Activated naive CD4-positive, alpha-beta T cell treated with anti-CD3 and anti-CD28 coated beads, Interleukin-2, amount 10 ng/mL, durations not matched to agents 7 days and 5 days (primary cell): ENCODE results near the gene MAN2B1.

Experiments
- CTCF ChIA-PET: fragments of 350-600 bp; sonication (Branson Sonifier 250); formaldehyde crosslinking; loops from one replicate; lab custom pipeline; 2021; ENCODE audit warnings: antibody characterized with exemption; lab: Charles Lee
- DNase-seq: peaks from one replicate; pipeline ENCODE4 v3.0.0-alpha.2; 2020
- H3K27ac Mint-ChIP-seq: one replicate; pipeline ENCODE4 v1.8.0; 2021; ENCODE audit warnings: mild to moderate bottlenecking, moderate library complexity, mixed read lengths
- H3K27me3 Mint-ChIP-seq: one replicate; pipeline ENCODE4 v1.8.0; 2021; ENCODE audit warnings: mild to moderate bottlenecking, mixed read lengths
- H3K36me3 Mint-ChIP-seq: one replicate; pipeline ENCODE4 v1.8.0; 2021; ENCODE audit warnings: mixed read lengths
- H3K4me1 Mint-ChIP-seq: one replicate; pipeline ENCODE4 v1.8.0; 2021; ENCODE audit warnings: mixed read lengths
- H3K4me3 Mint-ChIP-seq: one replicate; pipeline ENCODE4 v1.8.0; 2021; ENCODE audit warnings: mild to moderate bottlenecking, moderate library complexity, mixed read lengths
- H3K9me3 Mint-ChIP-seq: one replicate; pipeline ENCODE4 v1.8.0; 2021; ENCODE audit warnings: mixed read lengths

The MAN2B1 gene

DNA sequence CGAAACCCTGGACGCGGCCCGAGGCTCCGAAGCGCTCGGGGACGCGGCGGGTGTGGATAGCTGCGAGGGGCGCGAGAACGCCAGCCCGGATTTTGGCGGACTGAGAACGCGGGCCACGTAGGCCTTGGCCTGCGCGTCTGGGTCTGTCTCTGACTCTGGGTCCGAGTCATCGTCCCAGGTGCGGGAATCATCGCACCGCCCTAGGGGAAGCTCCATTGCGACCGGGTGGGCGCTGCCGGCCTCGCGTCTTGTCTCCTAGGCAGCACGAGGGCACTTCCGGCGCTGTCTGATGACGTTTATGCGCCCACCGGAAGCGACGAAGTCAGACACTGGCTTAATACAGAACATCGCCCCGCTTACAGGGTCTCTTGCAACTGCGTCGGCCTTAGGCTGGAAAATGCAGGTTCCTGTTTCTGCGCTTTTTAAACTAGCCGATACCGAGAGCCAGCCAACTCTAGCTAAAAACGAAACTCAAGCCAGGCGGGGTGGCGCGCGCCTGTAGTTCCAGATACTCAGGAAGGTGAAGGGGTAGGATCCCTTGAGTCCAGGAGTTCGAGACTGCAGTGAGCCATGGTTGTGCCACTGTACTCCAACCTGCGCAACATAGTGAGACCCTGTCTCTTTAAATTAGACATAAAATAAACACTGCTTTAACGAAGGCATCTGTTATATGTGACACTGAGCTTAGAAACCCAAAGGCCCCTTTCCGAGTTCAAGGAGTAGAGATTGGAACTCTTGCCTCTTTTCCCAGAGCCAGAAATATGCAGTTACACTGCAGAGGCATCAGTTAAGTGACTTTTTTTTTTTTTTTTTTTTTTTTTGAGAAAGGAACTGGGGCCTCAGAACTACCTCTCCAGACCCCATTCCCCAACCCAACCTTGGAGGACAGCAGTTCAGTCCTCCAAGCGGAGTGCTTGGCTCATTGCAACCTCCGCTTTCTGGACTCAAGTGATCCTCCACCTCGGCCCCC, 30.1 kb upstream of the MAN2B1 start, which contains the start of gene FBXW9:
TSS of gene FBXW9 (minus strand) at position 266 of the 970 bp plus-strand sequence. CDS start at position 216, 50 bp downstream.
- peak within 1 kb of the TSS; percentile 88 for H3K4me3 Mint-ChIP-seq
- H3K9me3 Mint-ChIP-seq, result no peaks in the 10 kb centered on the region
- peaks cover 12% of the 10 kb centered on the region for H3K36me3 Mint-ChIP-seq
- H3K4me1 Mint-ChIP-seq, result peaks cover 24% of the 10 kb centered on the region
- peak within 1 kb of the TSS; percentile 97 for H3K27ac Mint-ChIP-seq
- CTCF ChIA-PET, result no interaction called here
- DNase-seq, result peak; percentile 99
- no peaks in the 10 kb centered on the region for H3K27me3 Mint-ChIP-seq

- no peaks in the 10 kb centered on the region for H3K27me3 Mint-ChIP-seq
- H3K4me3 Mint-ChIP-seq, result peak overlapping the region; percentile 88
- CTCF ChIA-PET, result interaction anchor here (0.8 kb wide), 1 partner anchor 19 kb away, joined by 4 read pairs; no protein-coding TSS in a partner anchor
- peak overlapping the region; percentile 97 for H3K27ac Mint-ChIP-seq
- H3K36me3 Mint-ChIP-seq, result peaks cover 12% of the 10 kb centered on the region
- H3K9me3 Mint-ChIP-seq, result no peaks in the 10 kb centered on the region
- peaks cover 24% of the 10 kb centered on the region for H3K4me1 Mint-ChIP-seq
- DNase-seq, result peak; percentile 49
Measured at GRCh38 chr19:12695997-12696365, 29.4 kb upstream of the MAN2B1 start.

- no peaks in the 10 kb centered on the region for H3K9me3 Mint-ChIP-seq
- peak overlapping the region; percentile 88 for H3K4me3 Mint-ChIP-seq
- peaks cover 8% of the 10 kb centered on the region for H3K36me3 Mint-ChIP-seq
- no peak for DNase-seq
- H3K27ac Mint-ChIP-seq, result no peak overlapping the region
- H3K27me3 Mint-ChIP-seq, result no peaks in the 10 kb centered on the region
- CTCF ChIA-PET, result interaction anchor here (0.8 to 0.9 kb wide), 3 partner anchors 17 to 26 kb away, joined by 3 to 4 read pairs (median 4); no protein-coding TSS in a partner anchor
- peaks cover 24% of the 10 kb centered on the region for H3K4me1 Mint-ChIP-seq
Measured at GRCh38 chr19:12695514-12695913, 29.0 kb upstream of the MAN2B1 start.

DNA sequence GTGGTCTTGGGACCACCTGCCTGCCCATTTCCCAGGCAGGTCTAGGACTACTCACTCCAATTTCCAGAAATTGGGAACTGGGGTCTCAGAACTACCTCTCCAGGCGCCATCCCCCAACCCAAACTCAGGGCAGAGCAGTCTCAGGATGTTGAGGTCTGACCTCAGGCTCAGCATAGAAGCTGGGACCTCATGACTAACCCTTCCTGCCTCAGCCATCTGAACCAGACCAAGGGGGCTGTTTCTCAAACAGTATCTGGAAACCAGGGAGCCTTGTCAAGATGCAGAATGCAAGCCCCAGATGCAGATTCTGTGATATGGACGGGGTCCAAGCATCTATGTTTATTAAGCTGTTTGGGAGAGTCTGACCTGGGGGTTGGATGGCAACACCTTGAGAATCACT, 28.6 kb upstream of the MAN2B1 start:
- H3K4me1 Mint-ChIP-seq, result peaks cover 24% of the 10 kb centered on the region
- H3K27me3 Mint-ChIP-seq, result no peaks in the 10 kb centered on the region
- peaks cover 8% of the 10 kb centered on the region for H3K36me3 Mint-ChIP-seq
- no peak overlapping the region for H3K27ac Mint-ChIP-seq
- no peak for DNase-seq
- peak overlapping the region; percentile 88 for H3K4me3 Mint-ChIP-seq
- H3K9me3 Mint-ChIP-seq, result no peaks in the 10 kb centered on the region
- CTCF ChIA-PET, result interaction anchor here (0.8 to 0.9 kb wide), 3 partner anchors 17 to 27 kb away, joined by 3 to 4 read pairs (median 4); no protein-coding TSS in a partner anchor

- no peak for DNase-seq
- CTCF ChIA-PET, result interaction anchor here (0.9 kb wide), 1 partner anchor 16 kb away, joined by 3 read pairs; no protein-coding TSS in a partner anchor
Measured at GRCh38 chr19:12694641-12695040, 28.1 kb upstream of the MAN2B1 start.

GRCh38 chr19:12692960-12693359, 26.4 kb upstream of the MAN2B1 start:
- no peak overlapping the region for H3K4me3 Mint-ChIP-seq
- H3K4me1 Mint-ChIP-seq, result peaks cover 22% of the 10 kb centered on the region
- DNase-seq, result no peak
- no peaks in the 10 kb centered on the region for H3K9me3 Mint-ChIP-seq
- no peaks in the 10 kb centered on the region for H3K27me3 Mint-ChIP-seq
- CTCF ChIA-PET, result interaction anchor here (0.7 to 1.0 kb wide), 2 partner anchors 12 to 100 kb away, joined by 3 read pairs; no protein-coding TSS in a partner anchor
- H3K36me3 Mint-ChIP-seq, result peaks cover 4% of the 10 kb centered on the region
- no peak overlapping the region for H3K27ac Mint-ChIP-seq

More at GRCh38 chr19:12694641-12695040, 28.1 kb upstream of the MAN2B1 start:
- peaks cover 24% of the 10 kb centered on the region for H3K4me1 Mint-ChIP-seq
- peak overlapping the region; percentile 88 for H3K4me3 Mint-ChIP-seq
- peaks cover 8% of the 10 kb centered on the region for H3K36me3 Mint-ChIP-seq
- peak overlapping the region; percentile 49 for H3K27ac Mint-ChIP-seq
- H3K27me3 Mint-ChIP-seq, result no peaks in the 10 kb centered on the region
- no peaks in the 10 kb centered on the region for H3K9me3 Mint-ChIP-seq

GRCh38 chr19:12689581-12690216, 23.2 kb upstream of the MAN2B1 start:
- H3K4me1 Mint-ChIP-seq, result peaks cover 4% of the 10 kb centered on the region
- CTCF ChIA-PET, result interaction anchor here (0.8 kb wide), 1 partner anchor 18 kb away, joined by 3 read pairs; no protein-coding TSS in a partner anchor
- H3K27ac Mint-ChIP-seq, result no peak overlapping the region
- DNase-seq, result no peak
- no peak overlapping the region for H3K4me3 Mint-ChIP-seq
- no peaks in the 10 kb centered on the region for H3K9me3 Mint-ChIP-seq
- H3K36me3 Mint-ChIP-seq, result no peaks in the 10 kb centered on the region
- H3K27me3 Mint-ChIP-seq, result no peaks in the 10 kb centered on the region

GRCh38 chr19:12689012-12689411, 22.5 kb upstream of the MAN2B1 start:
- CTCF ChIA-PET, result no interaction called here
- Mint-ChIP-seq H3K27me3 (no peaks in the 10 kb centered on the region), H3K4me1 (no peaks in the 10 kb centered on the region), H3K36me3 (no peaks in the 10 kb centered on the region), H3K9me3 (no peaks in the 10 kb centered on the region), H3K27ac (no peak overlapping the region), H3K4me3 (no peak overlapping the region)
- no peak for DNase-seq

GRCh38 chr19:12687496-12688196, 21.1 kb upstream of the MAN2B1 start, which contains the start of gene GNG14:
TSS of gene GNG14 (plus strand) at chr19:12687998. CDS start at chr19:12688049, 51 bp downstream.
- no peaks in the 10 kb centered on the region for H3K36me3 Mint-ChIP-seq
- CTCF ChIA-PET, result no interaction called here
- no peaks in the 10 kb centered on the region for H3K9me3 Mint-ChIP-seq
- no peaks in the 10 kb centered on the region for H3K27me3 Mint-ChIP-seq
- no peak for DNase-seq
- H3K27ac Mint-ChIP-seq, result no peak within 1 kb of the TSS
- no peak within 1 kb of the TSS for H3K4me3 Mint-ChIP-seq
- peaks cover 4% of the 10 kb centered on the region for H3K4me1 Mint-ChIP-seq

DNA sequence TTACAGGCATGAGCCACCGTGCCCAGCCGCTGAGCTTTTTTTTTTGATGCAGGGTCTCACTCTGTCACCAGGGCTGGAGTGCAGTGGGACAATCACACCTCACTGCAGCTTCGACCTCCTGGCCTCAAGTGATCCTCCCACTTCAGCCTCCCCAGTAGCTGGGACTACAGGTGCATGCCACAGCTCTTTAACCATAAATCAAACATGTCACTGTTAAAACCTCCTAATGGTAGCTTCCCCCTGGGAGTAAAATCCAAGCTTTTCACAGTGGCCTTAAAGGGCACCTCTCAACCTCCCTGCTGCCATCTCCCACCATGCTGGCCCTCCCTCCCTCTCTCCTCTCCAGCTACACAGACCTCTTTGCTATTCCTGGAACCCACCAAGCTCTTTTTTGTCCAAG, 19.3 kb upstream of the MAN2B1 start:
- Mint-ChIP-seq H3K27me3 (no peaks in the 10 kb centered on the region), H3K27ac (peak overlapping the region; percentile 61), H3K36me3 (peaks cover 7% of the 10 kb centered on the region), H3K4me3 (no peak overlapping the region), H3K4me1 (peaks cover 8% of the 10 kb centered on the region), H3K9me3 (no peaks in the 10 kb centered on the region)
- no peak for DNase-seq
- CTCF ChIA-PET, result no interaction called here

DNA sequence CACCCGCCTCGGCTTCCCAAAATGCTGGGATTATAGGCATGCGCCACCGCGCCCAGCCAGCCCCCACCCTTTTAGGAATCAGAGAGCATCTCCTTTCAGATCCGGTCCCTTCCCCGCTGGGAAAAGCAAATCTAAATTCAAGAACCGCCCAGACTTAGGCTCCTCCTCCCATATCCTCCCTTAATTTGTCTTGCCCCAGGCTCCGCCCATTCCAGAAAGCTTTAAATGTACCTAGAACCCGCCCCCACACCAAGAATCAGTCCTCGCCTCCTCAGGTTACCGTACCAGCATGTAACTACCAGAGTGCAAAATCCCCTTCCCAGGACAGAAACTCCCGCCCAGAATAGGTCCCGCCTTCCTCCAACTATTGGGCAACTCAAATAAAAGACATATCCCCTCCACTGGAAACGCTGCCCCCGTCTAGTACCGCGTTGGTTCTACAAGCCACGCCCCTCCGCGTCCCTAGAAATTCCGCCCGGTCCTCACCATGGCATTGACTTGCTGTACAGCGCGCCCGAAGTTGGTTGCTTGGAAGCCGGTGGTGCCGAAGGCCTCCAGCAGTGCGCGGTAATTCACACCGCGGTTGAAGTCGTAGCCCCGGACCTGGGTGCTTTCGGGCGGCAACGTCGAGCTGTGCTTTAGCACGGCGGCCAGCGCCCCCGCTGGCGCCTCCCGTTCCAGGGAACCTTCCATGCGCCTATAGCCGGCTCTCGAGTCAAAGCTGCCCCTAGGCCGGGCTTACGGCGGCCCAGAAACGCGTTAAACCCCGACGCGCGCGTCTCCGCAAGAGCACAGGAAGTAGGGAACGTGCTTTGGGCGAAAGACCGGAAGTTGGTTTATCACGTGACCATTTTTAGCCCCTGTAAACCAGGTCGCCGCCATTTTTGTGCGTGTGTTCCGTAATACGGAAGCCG, 14.8 kb upstream of the MAN2B1 start, which contains the start of gene DHPS:
TSS of gene DHPS (minus strand) at position 807 of the 914 bp plus-strand sequence. CDS start at position 693, 114 bp downstream.
- Mint-ChIP-seq H3K36me3 (peaks cover 35% of the 10 kb centered on the region), H3K4me3 (peak within 1 kb of the TSS; percentile 87), H3K4me1 (peaks cover 28% of the 10 kb centered on the region), H3K27me3 (no peaks in the 10 kb centered on the region), H3K27ac (peak within 1 kb of the TSS; percentile 95), H3K9me3 (no peaks in the 10 kb centered on the region)
- CTCF ChIA-PET, result interaction anchor here (0.8 to 1.7 kb wide), 3 partner anchors 10 to 127 kb away, joined by 3 to 5 read pairs (median 3); no protein-coding TSS in a partner anchor
- peak; percentile 94 for DNase-seq

DNA sequence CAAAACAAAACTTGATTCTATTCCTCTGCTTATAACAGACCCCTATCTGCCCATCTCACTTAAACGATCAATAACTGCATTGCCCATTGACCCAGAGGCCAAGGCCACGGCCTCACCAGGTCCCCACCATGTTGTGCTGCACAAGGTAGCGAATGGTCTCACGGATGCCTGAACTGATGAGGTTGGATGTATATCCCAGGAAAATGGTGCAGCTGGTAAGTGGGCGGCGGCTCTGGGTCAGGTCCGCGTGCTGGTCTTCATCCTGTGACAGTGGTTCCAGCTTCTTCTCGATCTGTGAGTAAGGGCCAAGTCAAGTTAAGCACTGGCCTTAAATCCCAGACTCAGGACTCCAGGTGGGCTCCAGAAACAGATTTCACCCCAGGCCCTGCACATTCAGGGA, 13.5 kb upstream of the MAN2B1 start:
- Mint-ChIP-seq H3K4me3 (peak overlapping the region; percentile 87), H3K4me1 (peaks cover 30% of the 10 kb centered on the region), H3K27me3 (no peaks in the 10 kb centered on the region), H3K9me3 (no peaks in the 10 kb centered on the region), H3K27ac (peak overlapping the region; percentile 28), H3K36me3 (peaks cover 41% of the 10 kb centered on the region)
- DNase-seq, result no peak
- CTCF ChIA-PET, result interaction anchor here (1.3 to 1.7 kb wide), 3 partner anchors 9 to 46 kb away, joined by 3 to 5 read pairs (median 3); no protein-coding TSS in a partner anchor
